ENCODE data around the gene ZCCHC14.

- TF ChIP-seq CTCF (IDR thresholded peaks at IDR 0.05) (no peak), ZFX (IDR thresholded peaks at IDR 0.05; ENCODE audit: borderline replicate concordance) (no peak)
Observed at GRCh38 chr16:87459833-87460232, 33.0 kb downstream of the ZCCHC14 start.

Data from 22Rv1 (cell line).